Adrenal gland (tissue), 5 donors: ENCODE measurements around the gene EFR3B.

Experiments used
- POLR2A ChIP-seq, 2 donors: fragments of 450-650 bp; IDR thresholded peaks; one replicate each; pipeline ENCODE4 v1.6.1; 2017; ENCODE audit warnings: antibody characterized with exemption in 2 of 2, mild to moderate bottlenecking in 2 of 2, moderate library complexity in 1 of 2
- TF ChIP-seq, protein P1 (sequence below), 6 experiments: fragments of 450-650 bp in 4 of 6; fragments of 200-600 bp in 2 of 6; sonication (generic) in 1 of 6; IDR thresholded peaks; 1 replicate in 5 of 6; 2 replicates in 1 of 6; pipeline versions ENCODE4 v1.5.1 to v1.8.0; 2016 to 2021; ENCODE audit warnings: antibody characterized with exemption in 6 of 6, mild to moderate bottlenecking in 2 of 6, moderate library complexity in 1 of 6
- donor health status: DM: no; HTN: no; CAD: no.

DNA sequence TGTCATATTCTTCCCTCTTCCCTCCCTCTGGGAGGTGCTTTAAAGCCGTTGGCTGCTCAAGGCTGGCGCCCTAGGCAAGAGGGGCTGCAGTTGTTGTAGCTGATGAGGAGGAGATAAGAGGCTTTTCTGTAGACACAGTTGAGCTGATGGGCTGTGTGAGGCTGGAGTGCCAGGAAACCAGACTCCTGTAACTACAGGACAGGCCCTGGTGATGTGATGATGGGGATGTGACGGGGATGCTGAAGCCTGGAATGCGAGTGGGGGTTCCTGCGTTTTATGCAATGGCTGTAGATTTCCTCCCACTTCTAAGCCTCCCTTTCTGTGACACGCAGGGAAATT lies 5.7 kb upstream of the EFR3B start:
- TF ChIP-seq, protein P1, sequence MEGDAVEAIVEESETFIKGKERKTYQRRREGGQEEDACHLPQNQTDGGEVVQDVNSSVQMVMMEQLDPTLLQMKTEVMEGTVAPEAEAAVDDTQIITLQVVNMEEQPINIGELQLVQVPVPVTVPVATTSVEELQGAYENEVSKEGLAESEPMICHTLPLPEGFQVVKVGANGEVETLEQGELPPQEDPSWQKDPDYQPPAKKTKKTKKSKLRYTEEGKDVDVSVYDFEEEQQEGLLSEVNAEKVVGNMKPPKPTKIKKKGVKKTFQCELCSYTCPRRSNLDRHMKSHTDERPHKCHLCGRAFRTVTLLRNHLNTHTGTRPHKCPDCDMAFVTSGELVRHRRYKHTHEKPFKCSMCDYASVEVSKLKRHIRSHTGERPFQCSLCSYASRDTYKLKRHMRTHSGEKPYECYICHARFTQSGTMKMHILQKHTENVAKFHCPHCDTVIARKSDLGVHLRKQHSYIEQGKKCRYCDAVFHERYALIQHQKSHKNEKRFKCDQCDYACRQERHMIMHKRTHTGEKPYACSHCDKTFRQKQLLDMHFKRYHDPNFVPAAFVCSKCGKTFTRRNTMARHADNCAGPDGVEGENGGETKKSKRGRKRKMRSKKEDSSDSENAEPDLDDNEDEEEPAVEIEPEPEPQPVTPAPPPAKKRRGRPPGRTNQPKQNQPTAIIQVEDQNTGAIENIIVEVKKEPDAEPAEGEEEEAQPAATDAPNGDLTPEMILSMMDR (IDR thresholded peaks at IDR 0.05) = no peak
- TF ChIP-seq POLR2A (IDR thresholded peaks at IDR 0.05) = no peak
